GM19043 (cell line): ENCODE measurements around the gene GATM.

Source experiments
- ATAC-seq: cut with Tn5 transposase; IDR thresholded peaks from one replicate; pipeline ENCODE4 v1.9.1; 2021; ENCODE audit warnings: low read depth; ENCODE audit not compliant: unreplicated experiment

The GATM gene

GRCh38 chr15:45378149-45378912 lies at the start of gene GATM:
GATM (minus strand) TSS chr15:45378544; CDS start chr15:45378453, 91 bp downstream.
- ATAC-seq: peak; percentile 76

GRCh38 chr15:45427085-45427484 lies 48.7 kb upstream of the GATM start:
- ATAC-seq: no peak

GRCh38 chr15:45425135-45425534 lies 46.8 kb upstream of the GATM start:
- ATAC-seq: no peak

GRCh38 chr15:45424429-45424828 lies 46.1 kb upstream of the GATM start:
- no peak for ATAC-seq

GRCh38 chr15:45417303-45417950 lies 39.1 kb upstream of the GATM start:
- no peak for ATAC-seq

- no peak for ATAC-seq
Observed at GRCh38 chr15:45414215-45414885, 36.0 kb upstream of the GATM start.

GRCh38 chr15:45409596-45409995 lies 31.3 kb upstream of the GATM start:
- ATAC-seq: no peak

GRCh38 chr15:45407786-45408185 lies 29.4 kb upstream of the GATM start:
- no peak for ATAC-seq

- no peak for ATAC-seq
Observed at GRCh38 chr15:45402955-45403877, 24.9 kb upstream of the GATM start.

GRCh38 chr15:45402162-45402954 lies 24.0 kb upstream of the GATM start:
- peak; percentile 86 for ATAC-seq

- ATAC-seq: peak; percentile 5
Observed at GRCh38 chr15:45401665-45402161, 23.4 kb upstream of the GATM start.

- no peak for ATAC-seq
Observed at GRCh38 chr15:45399381-45400212, 21.3 kb upstream of the GATM start.

GRCh38 chr15:45397116-45397665 lies 18.8 kb upstream of the GATM start:
- no peak for ATAC-seq

- ATAC-seq: no peak
Observed at GRCh38 chr15:45395943-45396342, 17.6 kb upstream of the GATM start.

GRCh38 chr15:45394681-45395080 lies 16.3 kb upstream of the GATM start:
- ATAC-seq: no peak

GRCh38 chr15:45393851-45394250 lies 15.5 kb upstream of the GATM start:
- ATAC-seq: no peak

- ATAC-seq: no peak
Observed at GRCh38 chr15:45392584-45392855, 14.2 kb upstream of the GATM start.

- peak; percentile 94 for ATAC-seq
Observed at GRCh38 chr15:45391746-45392583, 13.6 kb upstream of the GATM start.
